ENCODE measurements around the gene VPS9D1.

DNA sequence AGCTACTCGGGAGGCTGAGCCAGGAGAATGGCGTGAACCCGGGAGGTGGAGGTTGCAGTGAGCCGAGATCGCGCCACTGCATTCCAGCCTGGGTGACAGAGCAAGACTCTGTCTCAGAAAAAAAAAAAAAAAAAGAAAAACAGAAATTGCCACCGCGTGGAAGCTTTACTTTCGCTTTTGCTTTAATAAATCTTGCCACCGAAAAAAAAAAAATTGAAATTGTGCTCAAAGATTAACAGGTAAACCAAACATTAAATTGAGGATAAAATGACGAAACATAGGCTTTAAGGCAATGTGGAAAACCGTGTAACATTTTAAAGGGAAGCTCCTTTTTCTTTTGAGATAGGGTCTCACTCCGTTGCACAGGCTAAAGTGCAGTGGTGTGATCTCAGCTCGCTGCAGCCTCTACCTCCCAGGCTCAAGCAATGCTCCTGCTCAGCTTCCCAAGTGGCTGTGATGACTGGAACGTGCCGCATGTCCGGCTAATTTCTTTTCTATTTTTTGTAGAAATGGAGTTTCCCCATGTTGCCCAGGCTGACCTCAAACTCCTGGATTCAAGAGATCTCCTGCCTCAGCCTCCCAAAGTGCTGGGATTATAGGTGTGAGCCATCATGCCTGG is 40.7 kb upstream of the VPS9D1 start:
- TF ChIP-seq POLR2AphosphoS5 (IDR thresholded peaks at IDR 0.05; ENCODE audit: borderline replicate concordance, low read depth, low read length): no peak
- no peak for TF ChIP-seq EZH2 (IDR thresholded peaks at IDR 0.05)

Measured in SK-N-MC (cell line).